ENCODE results near the gene FCHSD2. TPM values are rescaled to one million over a fixed set of nuclear protein-coding genes. Genes with fewer than 3 reads are reported as not detected.

FCHSD2 gene
- total RNA-seq, 3 donors from 2014 or later (not counting 1 experiment from before 2014, with no cell fraction given), result 39.4 to 59.1 (median 42.1) TPM

GRCh38 chr11:72833083-72833733 lies 308.9 kb downstream of the FCHSD2 start:
- H3K36me3 Mint-ChIP-seq, result no peaks in the 10 kb centered on the region
- Histone ChIP-seq H3K27me3 (ENCODE audit: control insufficient read depth, insufficient read depth, low read length) (no peaks in the 10 kb centered on the region), H3K4me1 (ENCODE audit: control insufficient read depth, insufficient read depth, low read length) (peaks cover 12% of the 10 kb centered on the region), H3K27ac (ENCODE audit: low read length) (no peak overlapping the region), H3K36me3 (ENCODE audit: control insufficient read depth, insufficient read depth, low read length) (peaks cover 32% of the 10 kb centered on the region), H3K4me3 (ENCODE audit: low read length) (no peak overlapping the region), H3K9me3 (ENCODE audit: control insufficient read depth, insufficient read depth, low read length) (no peaks in the 10 kb centered on the region)
- peaks cover 12 to 33% of the 10 kb centered on the region in 2 donors for H3K4me1 Mint-ChIP-seq
- TF ChIP-seq CTCF (IDR thresholded peaks at IDR 0.05), result no peak
- DNase-seq, result no peak
- no peaks in the 10 kb centered on the region for H3K27me3 Mint-ChIP-seq (ENCODE audit: low read depth in 2 of 2)
- peak overlapping the region; percentile 74 to 95 for H3K27ac Mint-ChIP-seq
- no peak overlapping the region for H3K4me3 Mint-ChIP-seq
- intact Hi-C loops (cut with micrococcal nuclease), result no loop called here
- 97% methylated on average over 5 of the region's 5 CpGs for WGBS (ENCODE audit: insufficient coverage)
- H3K9me3 Mint-ChIP-seq, result no peaks in the 10 kb centered on the region
- no peak for ATAC-seq

- Histone ChIP-seq H3K27me3 (ENCODE audit: control insufficient read depth, insufficient read depth, low read length) (no peaks in the 10 kb centered on the region), H3K4me3 (ENCODE audit: low read length) (no peak overlapping the region), H3K4me1 (ENCODE audit: control insufficient read depth, insufficient read depth, low read length) (peaks cover 19% of the 10 kb centered on the region), H3K27ac (ENCODE audit: low read length) (no peak overlapping the region), H3K36me3 (ENCODE audit: control insufficient read depth, insufficient read depth, low read length) (peaks cover 26% of the 10 kb centered on the region), H3K9me3 (ENCODE audit: control insufficient read depth, insufficient read depth, low read length) (no peaks in the 10 kb centered on the region)
- intact Hi-C loops (cut with micrococcal nuclease), result no loop called here
- ATAC-seq (no peak), DNase-seq (no peak)
- peaks cover 18 to 39% of the 10 kb centered on the region in 2 donors for H3K4me1 Mint-ChIP-seq
- H3K36me3 Mint-ChIP-seq, result no peaks in the 10 kb centered on the region
- no peaks in the 10 kb centered on the region for H3K9me3 Mint-ChIP-seq
- peak overlapping the region; percentile 74 to 95 for H3K27ac Mint-ChIP-seq
- no peak for TF ChIP-seq CTCF (IDR thresholded peaks at IDR 0.05)
- WGBS (ENCODE audit: insufficient coverage), result 79% methylated on average over 9 of the region's 9 CpGs
- H3K4me3 Mint-ChIP-seq, result no peak overlapping the region
- no peaks in the 10 kb centered on the region for H3K27me3 Mint-ChIP-seq (ENCODE audit: low read depth in 2 of 2)
Measured at GRCh38 chr11:72832301-72833082, 309.6 kb downstream of the FCHSD2 start.

- Mint-ChIP-seq H3K9me3 (no peaks in the 10 kb centered on the region), H3K4me3 (no peak overlapping the region), H3K27me3 (ENCODE audit: low read depth in 2 of 2) (no peaks in the 10 kb centered on the region), H3K4me1 (peaks cover 18 to 39% of the 10 kb centered on the region in 2 donors), H3K27ac (peak overlapping the region; percentile 69 to 95), H3K36me3 (no peaks in the 10 kb centered on the region)
- Histone ChIP-seq H3K27me3 (ENCODE audit: control insufficient read depth, insufficient read depth, low read length) (no peaks in the 10 kb centered on the region), H3K4me3 (ENCODE audit: low read length) (no peak overlapping the region), H3K9me3 (ENCODE audit: control insufficient read depth, insufficient read depth, low read length) (no peaks in the 10 kb centered on the region), H3K27ac (ENCODE audit: low read length) (no peak overlapping the region), H3K4me1 (ENCODE audit: control insufficient read depth, insufficient read depth, low read length) (peaks cover 24% of the 10 kb centered on the region), H3K36me3 (ENCODE audit: control insufficient read depth, insufficient read depth, low read length) (peaks cover 27% of the 10 kb centered on the region)
- TF ChIP-seq CTCF (IDR thresholded peaks at IDR 0.05), result peak; percentile 79
- DNase-seq (peak in 1 of 2 donors; percentile 73), ATAC-seq (peak; percentile 53 to 64 (median 59))
- WGBS (ENCODE audit: insufficient coverage), result 64% methylated on average over 12 of the region's 13 CpGs
- intact Hi-C loops (cut with micrococcal nuclease), result loop anchor here (1.0 kb wide), 1 partner anchor 347 kb away; no protein-coding TSS in a partner anchor
Measured at GRCh38 chr11:72831521-72832300, 310.4 kb downstream of the FCHSD2 start.
